BLaER1 (cell line): Measurements from ENCODE around the gene SFXN2.
A peak's percentile ranks its signal among the peaks of the same experiment; 100 is the strongest.

Source experiments
- H3K27ac ChIP-seq: shearing (Covaris generic); formaldehyde crosslinking; 2 replicates; pipeline ENCODE4 v1.8.1; 2022
- H3K27me3 ChIP-seq: shearing (Covaris generic); formaldehyde crosslinking; 2 replicates; pipeline ENCODE4 v1.8.1; 2022
- H3K36me3 ChIP-seq: shearing (Covaris generic); formaldehyde crosslinking; 2 replicates; pipeline ENCODE4 v1.8.1; 2022
- H3K4me1 ChIP-seq: shearing (Covaris generic); formaldehyde crosslinking; 2 replicates; pipeline ENCODE4 v1.8.1; 2022
- H3K4me2 ChIP-seq: shearing (Covaris generic); formaldehyde crosslinking; 2 replicates; pipeline ENCODE4 v1.8.1; 2022
- H3K4me3 ChIP-seq: shearing (Covaris generic); formaldehyde crosslinking; 2 replicates; pipeline ENCODE4 v1.8.1; 2022
- H3K9ac ChIP-seq: shearing (Covaris generic); formaldehyde crosslinking; 2 replicates; pipeline ENCODE4 v1.8.1; 2022
- H3K9me3 ChIP-seq: shearing (Covaris generic); formaldehyde crosslinking; 2 replicates; pipeline ENCODE4 v1.8.1; 2022
- H4K20me1 ChIP-seq: shearing (Covaris generic); formaldehyde crosslinking; 2 replicates; pipeline ENCODE4 v1.8.1; 2022
- Cebpa-rat ChIP-seq: shearing (Covaris generic); IDR thresholded peaks from 2 replicates; pipeline ENCODE4 v1.8.1; 2022

SFXN2 gene

GRCh38 chr10:102781090-102781920 is 66.9 kb downstream of the SFXN2 start:
- Histone ChIP-seq H3K27me3 (no peaks in the 10 kb centered on the region), H3K4me3 (no peak overlapping the region), H3K9me3 (0 out of 2 replicates have a peak, but pooled peaks cover 3% of the 10 kb centered on the region), H3K27ac (no peak overlapping the region), H3K9ac (no peak overlapping the region), H3K4me1 (peaks cover 46% of the 10 kb centered on the region), H3K4me2 (no peak overlapping the region), H4K20me1 (peaks cover 33% of the 10 kb centered on the region), H3K36me3 (peaks cover 36% of the 10 kb centered on the region)
- TF ChIP-seq Cebpa-rat, result no peak

GRCh38 chr10:102781921-102782557 is 67.6 kb downstream of the SFXN2 start:
- Histone ChIP-seq H4K20me1 (peaks cover 40% of the 10 kb centered on the region), H3K4me3 (no peak overlapping the region), H3K4me1 (peaks cover 40% of the 10 kb centered on the region), H3K9me3 (0 out of 2 replicates have a peak, but pooled peaks cover 3% of the 10 kb centered on the region), H3K27ac (0 out of 2 replicates have a peak overlapping the region, but pooled peaks have one; percentile 8), H3K4me2 (no peak overlapping the region), H3K9ac (no peak overlapping the region), H3K36me3 (peaks cover 36% of the 10 kb centered on the region), H3K27me3 (no peaks in the 10 kb centered on the region)
- no peak for TF ChIP-seq Cebpa-rat

GRCh38 chr10:102782673-102783551 is 68.5 kb downstream of the SFXN2 start:
- H3K9ac ChIP-seq, result no peak overlapping the region
- peaks cover 46% of the 10 kb centered on the region for H4K20me1 ChIP-seq
- no peak overlapping the region for H3K4me2 ChIP-seq
- no peak overlapping the region for H3K4me3 ChIP-seq
- no peaks in the 10 kb centered on the region for H3K27me3 ChIP-seq
- no peak for TF ChIP-seq Cebpa-rat
- 0 out of 2 replicates have a peak, but pooled peaks cover 3% of the 10 kb centered on the region for H3K9me3 ChIP-seq
- peaks cover 33% of the 10 kb centered on the region for H3K36me3 ChIP-seq
- peaks cover 31% of the 10 kb centered on the region for H3K4me1 ChIP-seq
- 0 out of 2 replicates have a peak overlapping the region, but pooled peaks have one; percentile 8 for H3K27ac ChIP-seq

GRCh38 chr10:102783568-102783967 is 69.1 kb downstream of the SFXN2 start:
- H3K36me3 ChIP-seq, result peaks cover 32% of the 10 kb centered on the region
- no peaks in the 10 kb centered on the region for H3K27me3 ChIP-seq
- H3K9ac ChIP-seq, result no peak overlapping the region
- no peak overlapping the region for H3K4me2 ChIP-seq
- no peak overlapping the region for H3K27ac ChIP-seq
- no peak for TF ChIP-seq Cebpa-rat
- H3K4me1 ChIP-seq, result peaks cover 27% of the 10 kb centered on the region
- H3K9me3 ChIP-seq, result 0 out of 2 replicates have a peak, but pooled peaks cover 3% of the 10 kb centered on the region
- no peak overlapping the region for H3K4me3 ChIP-seq
- H4K20me1 ChIP-seq, result peaks cover 46% of the 10 kb centered on the region

- Histone ChIP-seq H3K9ac (no peak overlapping the region), H3K36me3 (peaks cover 34% of the 10 kb centered on the region), H3K4me3 (no peak overlapping the region), H4K20me1 (peaks cover 46% of the 10 kb centered on the region), H3K27me3 (no peaks in the 10 kb centered on the region), H3K9me3 (peaks cover 21% of the 10 kb centered on the region; the same call in 1 of the 2 replicates), H3K27ac (no peak overlapping the region), H3K4me2 (peak overlapping the region; percentile 40), H3K4me1 (peaks cover 27% of the 10 kb centered on the region)
- no peak for TF ChIP-seq Cebpa-rat
These were observed 71.4 kb downstream of the SFXN2 start for GRCh38 chr10:102785818-102786217.

GRCh38 chr10:102791754-102792395 is 77.4 kb downstream of the SFXN2 start:
- peaks cover 31% of the 10 kb centered on the region for H3K36me3 ChIP-seq
- peaks cover 18% of the 10 kb centered on the region; the same call in 1 of the 2 replicates for H3K9me3 ChIP-seq
- no peaks in the 10 kb centered on the region for H3K27me3 ChIP-seq
- no peak overlapping the region for H3K4me2 ChIP-seq
- no peak overlapping the region for H3K9ac ChIP-seq
- no peak overlapping the region for H3K4me3 ChIP-seq
- peaks cover 21% of the 10 kb centered on the region; the same call in 1 of the 2 replicates for H4K20me1 ChIP-seq
- TF ChIP-seq Cebpa-rat, result no peak
- H3K27ac ChIP-seq, result no peak overlapping the region
- peaks cover 37% of the 10 kb centered on the region for H3K4me1 ChIP-seq
